Neuron (in vitro differentiated cells): ENCODE data around the gene SLC2A1.

Experiments
- H2AFZ ChIP-seq: one replicate; pipeline ENCODE4 v1.6.1; 2013; ENCODE audit warnings: low read depth, mild to moderate bottlenecking, inconsistent platforms, low read length, moderate library complexity
- H3K27me3 ChIP-seq: one replicate; pipeline ENCODE4 v1.6.1; 2013; ENCODE audit warnings: low read length; ENCODE audit not compliant: insufficient read depth
- H3K36me3 ChIP-seq: one replicate; pipeline ENCODE4 v1.6.1; 2013; ENCODE audit warnings: low read length; ENCODE audit not compliant: insufficient read depth
- H3K4me1 ChIP-seq: one replicate; pipeline ENCODE4 v1.6.1; 2013; ENCODE audit warnings: low read length; ENCODE audit not compliant: insufficient read depth
- H3K4me3 ChIP-seq: 2 replicates; pipeline ENCODE4 v1.5.1; 2013; ENCODE audit warnings: mild to moderate bottlenecking, low read length, moderate library complexity
- H3K9me3 ChIP-seq: one replicate; pipeline ENCODE4 v1.6.1; 2013; ENCODE audit warnings: low read length

SLC2A1 gene

DNA sequence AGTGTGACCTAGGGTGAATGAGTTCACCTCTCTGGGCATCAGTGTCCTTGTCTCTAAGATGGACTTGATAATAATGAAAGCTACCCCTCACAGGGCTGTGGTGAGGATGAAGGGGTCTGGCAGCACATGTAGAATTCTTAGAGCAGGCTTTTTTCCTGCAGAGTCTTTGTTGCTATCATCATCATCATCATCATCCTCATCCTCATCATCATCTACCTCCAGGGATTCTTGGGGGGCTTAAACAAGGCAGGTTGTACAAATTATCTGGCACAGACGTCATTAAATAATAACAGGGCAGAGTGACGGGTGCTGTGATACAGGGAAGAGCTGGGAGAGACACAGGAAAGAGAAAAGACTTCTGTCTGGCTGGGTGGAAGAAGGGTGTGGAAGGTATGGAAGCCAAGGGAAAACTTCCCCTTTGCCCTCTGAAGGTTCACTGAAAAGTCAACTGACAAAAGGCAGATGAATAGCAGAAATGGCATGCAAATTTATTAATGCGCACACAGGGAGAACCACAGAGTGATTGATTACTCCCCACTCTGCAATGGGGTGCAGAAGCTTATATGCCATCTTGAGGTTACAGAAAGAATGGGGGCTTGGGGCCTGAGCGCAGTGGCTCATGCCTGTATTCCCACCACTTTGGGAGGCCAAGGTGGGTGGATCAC, 17.0 kb upstream of the SLC2A1 start:
- H3K36me3 ChIP-seq = no peaks in the 10 kb centered on the region
- no peaks in the 10 kb centered on the region for H3K9me3 ChIP-seq
- H3K4me3 ChIP-seq = no peak overlapping the region
- peaks cover 30% of the 10 kb centered on the region for H3K4me1 ChIP-seq
- no peak overlapping the region for H2AFZ ChIP-seq
- no peaks in the 10 kb centered on the region for H3K27me3 ChIP-seq

DNA sequence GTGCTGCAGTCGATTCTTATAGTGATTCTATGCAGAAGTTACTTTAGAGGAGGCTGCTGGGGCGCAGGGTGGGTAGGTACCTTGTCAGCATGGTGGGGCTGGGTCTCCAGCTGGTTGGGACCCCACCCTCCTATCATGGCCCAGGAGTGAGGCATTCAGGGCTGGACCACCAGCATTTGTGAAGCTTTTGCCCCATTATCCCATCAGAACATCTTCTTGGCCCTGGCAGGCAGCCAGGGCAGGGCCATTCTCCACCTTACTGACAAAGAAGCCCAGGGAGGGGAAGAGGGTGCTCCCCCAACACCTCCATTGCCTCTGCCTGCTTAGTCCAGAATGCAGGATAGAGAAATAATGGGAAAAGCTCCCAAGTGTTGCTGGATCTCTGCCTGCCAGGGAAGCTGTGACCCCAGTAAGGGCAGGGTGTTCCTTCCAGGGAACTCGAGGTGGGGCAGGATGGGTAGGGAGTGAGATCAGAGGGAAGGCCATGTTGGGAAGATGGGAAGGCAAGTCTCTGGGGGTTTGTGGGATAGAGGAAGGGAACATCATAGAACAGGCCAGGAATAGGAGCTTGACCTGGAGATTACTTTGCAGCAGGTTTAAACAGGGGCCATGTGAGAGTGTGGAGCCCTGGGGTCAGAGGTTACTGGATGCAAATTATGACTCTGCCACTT, 16.2 kb upstream of the SLC2A1 start:
- Histone ChIP-seq H3K9me3 (no peaks in the 10 kb centered on the region), H3K4me3 (no peak overlapping the region), H3K27me3 (no peaks in the 10 kb centered on the region), H3K36me3 (no peaks in the 10 kb centered on the region), H3K4me1 (peaks cover 30% of the 10 kb centered on the region), H2AFZ (no peak overlapping the region)

DNA sequence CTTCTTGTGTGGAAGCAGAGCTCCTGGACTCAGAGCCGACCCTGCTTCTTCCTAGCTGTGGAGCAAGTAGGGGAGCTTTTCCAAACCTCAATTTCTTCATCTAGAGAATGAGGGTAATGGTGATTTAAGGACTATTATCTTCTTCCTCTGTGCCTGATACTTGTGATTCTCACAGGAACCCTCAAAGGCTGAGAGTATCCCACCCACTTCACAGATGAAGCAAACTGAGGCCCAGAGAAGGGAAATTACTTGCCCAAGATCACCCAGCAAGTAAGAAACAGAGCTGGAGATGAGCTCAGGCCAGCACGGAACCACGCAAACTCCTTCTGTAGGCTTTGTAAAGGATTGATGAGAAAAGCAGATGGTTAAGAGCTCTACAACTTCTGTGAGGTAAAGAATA, 15.1 kb upstream of the SLC2A1 start:
- no peaks in the 10 kb centered on the region for H3K27me3 ChIP-seq
- no peak overlapping the region for H3K4me3 ChIP-seq
- H3K4me1 ChIP-seq = peaks cover 26% of the 10 kb centered on the region
- no peak overlapping the region for H2AFZ ChIP-seq
- H3K9me3 ChIP-seq = no peaks in the 10 kb centered on the region
- no peaks in the 10 kb centered on the region for H3K36me3 ChIP-seq

DNA sequence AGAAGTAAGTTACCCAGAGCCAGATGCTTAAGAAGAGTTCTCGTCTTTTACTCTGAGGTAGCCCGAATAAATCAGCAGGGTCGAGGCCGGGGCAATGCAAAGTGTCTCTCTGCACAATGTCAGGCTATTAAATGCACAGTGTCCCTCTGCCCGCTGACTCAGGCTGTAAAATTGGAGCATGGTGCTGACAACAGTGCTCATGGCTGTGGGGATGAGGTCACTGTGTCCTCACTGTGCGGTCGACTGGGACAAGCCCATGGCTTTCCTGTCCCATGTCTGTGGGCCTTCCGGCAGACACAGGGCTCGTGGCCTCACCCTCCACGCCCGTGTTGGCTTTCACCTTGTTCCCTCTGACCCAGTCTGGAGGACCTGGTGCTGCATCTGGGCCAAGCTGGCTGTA, 14.6 kb upstream of the SLC2A1 start:
- peaks cover 21% of the 10 kb centered on the region for H3K4me1 ChIP-seq
- no peaks in the 10 kb centered on the region for H3K9me3 ChIP-seq
- H3K27me3 ChIP-seq = no peaks in the 10 kb centered on the region
- H3K4me3 ChIP-seq = no peak overlapping the region
- H2AFZ ChIP-seq = no peak overlapping the region
- no peaks in the 10 kb centered on the region for H3K36me3 ChIP-seq

DNA sequence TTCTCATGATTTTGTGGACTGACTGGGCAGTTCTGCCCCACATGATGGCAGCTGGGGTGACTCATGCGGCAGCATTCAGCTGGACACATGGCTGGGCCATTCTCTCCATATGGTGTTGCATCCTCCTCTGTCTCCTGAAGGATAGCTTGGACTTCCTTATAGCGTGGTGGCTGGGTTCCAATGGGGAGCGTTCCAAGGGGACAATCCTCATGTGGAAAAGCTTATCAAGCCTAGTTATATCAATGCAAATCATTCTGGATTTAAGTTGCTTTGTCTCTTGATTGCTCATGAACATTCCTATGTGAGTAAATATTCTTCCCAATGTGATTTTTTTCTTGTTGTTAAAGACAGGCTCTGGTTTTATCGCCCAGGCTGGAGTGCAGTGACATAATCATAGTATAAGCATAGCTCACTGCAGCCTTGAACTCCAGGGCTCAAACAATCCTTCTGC, 13.2 kb upstream of the SLC2A1 start:
- Histone ChIP-seq H3K36me3 (no peaks in the 10 kb centered on the region), H2AFZ (no peak overlapping the region), H3K4me3 (no peak overlapping the region), H3K4me1 (peaks cover 18% of the 10 kb centered on the region), H3K9me3 (no peaks in the 10 kb centered on the region), H3K27me3 (no peaks in the 10 kb centered on the region)

DNA sequence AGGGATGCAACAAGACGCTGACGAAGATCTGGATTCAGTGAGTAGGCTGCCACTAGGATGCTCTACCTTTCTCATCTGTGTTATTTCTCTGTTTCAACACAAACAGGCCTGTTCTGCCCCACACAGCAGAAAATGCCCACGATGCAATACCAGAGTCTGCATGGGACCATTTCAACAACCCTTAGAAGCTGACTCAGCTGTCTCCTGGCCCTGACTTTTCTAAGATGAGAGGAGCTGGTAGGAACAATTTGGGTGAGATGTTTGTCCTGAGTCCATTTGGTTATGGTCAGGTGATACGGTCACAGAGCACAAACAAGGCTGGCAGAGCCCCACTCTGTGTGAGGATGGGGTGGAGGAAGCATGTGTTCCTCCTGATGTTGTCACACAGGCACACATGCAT, 11.5 kb upstream of the SLC2A1 start:
- no peaks in the 10 kb centered on the region for H3K27me3 ChIP-seq
- H2AFZ ChIP-seq = no peak overlapping the region
- peaks cover 11% of the 10 kb centered on the region for H3K4me1 ChIP-seq
- H3K4me3 ChIP-seq = no peak overlapping the region
- no peaks in the 10 kb centered on the region for H3K9me3 ChIP-seq
- no peaks in the 10 kb centered on the region for H3K36me3 ChIP-seq

DNA sequence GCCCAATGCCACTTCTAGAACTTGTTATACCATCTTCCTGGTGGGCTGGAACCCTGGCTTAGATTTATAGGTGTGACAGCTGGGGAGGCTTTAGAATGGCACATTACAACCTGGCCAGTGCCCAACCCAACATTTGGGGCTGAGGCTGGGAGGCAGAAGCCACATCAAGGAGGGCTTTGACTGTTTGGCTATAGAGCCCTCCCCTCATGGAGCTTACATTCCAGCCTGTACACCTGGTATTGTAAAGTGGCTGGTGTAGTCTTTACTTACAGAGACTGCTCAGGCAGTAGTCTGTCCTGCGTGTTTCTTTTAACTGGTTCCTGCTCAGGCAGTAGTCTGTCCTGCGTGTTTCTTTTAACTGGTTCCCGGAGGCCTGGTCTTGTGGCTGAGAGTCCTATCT, 10.0 kb upstream of the SLC2A1 start:
- Histone ChIP-seq H2AFZ (no peak overlapping the region), H3K4me1 (peaks cover 11% of the 10 kb centered on the region), H3K9me3 (no peaks in the 10 kb centered on the region), H3K36me3 (no peaks in the 10 kb centered on the region), H3K27me3 (no peaks in the 10 kb centered on the region), H3K4me3 (no peak overlapping the region)

DNA sequence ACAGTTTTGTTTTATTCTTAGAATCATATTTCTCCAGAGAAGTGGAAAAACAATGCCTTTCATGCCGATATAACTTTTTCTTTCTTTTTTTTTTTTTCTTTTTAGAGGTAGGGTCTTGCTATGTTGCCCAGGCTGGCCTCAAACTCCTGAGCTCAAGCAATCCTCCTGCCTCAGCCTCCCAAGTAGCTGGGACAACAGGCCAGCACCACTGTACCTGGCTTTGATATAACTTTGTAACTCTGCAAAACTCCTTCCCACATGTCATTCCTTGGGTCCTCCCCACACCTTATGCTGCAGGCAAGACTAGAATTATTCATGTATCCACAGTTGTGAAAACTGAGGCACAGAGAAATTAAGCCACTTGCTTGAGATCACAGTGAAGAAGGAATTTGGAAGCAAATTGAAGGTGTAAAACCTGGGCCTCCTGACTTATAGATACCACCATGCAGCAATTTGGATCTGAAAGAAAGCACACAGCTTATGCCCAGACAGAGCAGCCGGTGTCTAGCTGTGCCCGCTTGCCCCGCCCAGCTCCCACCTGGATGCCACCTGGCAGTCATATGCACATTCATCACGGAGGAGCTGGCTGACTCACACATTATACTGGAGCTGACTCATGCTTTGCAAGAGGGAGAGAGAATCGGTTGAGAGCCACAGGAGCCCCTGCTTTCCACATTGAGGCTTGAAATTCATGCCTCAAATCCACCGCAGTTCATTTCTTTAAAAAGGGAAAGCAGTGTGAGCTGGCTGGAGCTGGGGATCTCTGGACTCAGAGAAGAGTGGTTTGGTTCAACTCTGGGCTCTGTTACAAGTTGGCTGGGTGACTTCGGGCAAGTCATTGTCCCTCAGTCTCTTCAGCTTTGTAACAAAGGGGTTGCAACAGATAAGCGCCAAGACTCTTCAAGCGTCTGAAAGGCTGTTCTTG, 8.3 kb upstream of the SLC2A1 start:
- Histone ChIP-seq H2AFZ (no peak overlapping the region), H3K27me3 (no peaks in the 10 kb centered on the region), H3K36me3 (no peaks in the 10 kb centered on the region), H3K4me1 (peaks cover 21% of the 10 kb centered on the region), H3K9me3 (no peaks in the 10 kb centered on the region), H3K4me3 (no peak overlapping the region)

DNA sequence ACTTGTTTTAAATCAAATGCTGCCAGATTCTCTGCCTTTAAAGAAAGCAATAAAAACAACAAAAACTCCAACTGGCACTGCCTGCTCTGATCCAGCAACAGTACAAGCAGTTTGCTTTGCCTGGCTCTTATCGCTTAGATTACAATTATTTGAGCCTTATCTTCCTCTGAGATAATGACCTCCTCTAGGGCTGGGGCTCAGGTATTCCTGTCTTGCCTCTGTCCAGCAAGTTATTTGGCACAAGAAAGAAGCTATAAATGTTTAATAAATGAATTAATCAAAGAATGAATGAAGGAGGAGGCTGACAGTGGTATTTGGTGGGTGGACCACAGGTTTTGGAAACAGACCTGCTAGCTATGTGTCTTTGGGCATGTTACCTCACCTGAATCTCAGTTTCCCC, 6.7 kb upstream of the SLC2A1 start:
- Histone ChIP-seq H3K36me3 (no peaks in the 10 kb centered on the region), H3K9me3 (no peaks in the 10 kb centered on the region), H3K4me3 (no peak overlapping the region), H2AFZ (no peak overlapping the region), H3K4me1 (peaks cover 36% of the 10 kb centered on the region), H3K27me3 (no peaks in the 10 kb centered on the region)

DNA sequence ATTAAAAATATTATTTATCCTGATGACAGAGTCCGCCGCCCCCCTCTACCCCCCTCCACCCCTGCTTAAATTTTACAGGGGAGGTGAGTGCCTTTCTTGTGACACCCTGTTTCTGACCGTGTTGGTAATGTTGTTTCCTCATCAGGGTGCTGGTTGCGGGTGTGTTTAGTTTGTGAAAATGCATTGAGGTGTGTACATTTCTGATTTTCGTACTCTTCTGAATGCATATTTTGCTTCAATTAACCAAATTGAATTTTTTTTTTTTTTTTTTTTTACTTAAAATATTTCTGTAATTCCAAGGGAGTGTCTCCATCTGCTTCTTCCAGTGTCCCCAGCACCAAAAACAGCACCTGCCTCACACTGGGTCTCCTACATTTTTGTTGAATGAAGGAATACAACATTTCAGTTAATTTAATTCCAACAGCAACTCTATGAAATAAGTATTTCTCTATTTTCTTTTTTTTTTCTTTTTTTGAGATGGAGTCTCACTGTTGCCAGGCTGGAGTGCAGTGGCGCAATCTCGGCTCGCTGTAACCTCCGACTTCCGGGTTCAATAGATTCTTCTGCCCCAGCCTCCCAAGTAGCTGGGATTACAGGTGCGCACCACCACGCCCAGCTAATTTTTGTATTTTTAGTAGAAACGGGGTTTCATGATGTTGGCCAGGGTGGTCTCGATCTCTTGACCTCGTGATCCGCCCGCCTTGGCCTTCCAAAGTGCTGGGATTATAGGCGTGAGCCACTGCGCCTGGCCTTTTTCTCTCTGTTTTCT, 5.6 kb upstream of the SLC2A1 start:
- H3K4me1 ChIP-seq = peaks cover 40% of the 10 kb centered on the region
- no peak overlapping the region for H2AFZ ChIP-seq
- H3K4me3 ChIP-seq = no peak overlapping the region
- H3K36me3 ChIP-seq = no peaks in the 10 kb centered on the region
- H3K9me3 ChIP-seq = no peaks in the 10 kb centered on the region
- H3K27me3 ChIP-seq = no peaks in the 10 kb centered on the region

DNA sequence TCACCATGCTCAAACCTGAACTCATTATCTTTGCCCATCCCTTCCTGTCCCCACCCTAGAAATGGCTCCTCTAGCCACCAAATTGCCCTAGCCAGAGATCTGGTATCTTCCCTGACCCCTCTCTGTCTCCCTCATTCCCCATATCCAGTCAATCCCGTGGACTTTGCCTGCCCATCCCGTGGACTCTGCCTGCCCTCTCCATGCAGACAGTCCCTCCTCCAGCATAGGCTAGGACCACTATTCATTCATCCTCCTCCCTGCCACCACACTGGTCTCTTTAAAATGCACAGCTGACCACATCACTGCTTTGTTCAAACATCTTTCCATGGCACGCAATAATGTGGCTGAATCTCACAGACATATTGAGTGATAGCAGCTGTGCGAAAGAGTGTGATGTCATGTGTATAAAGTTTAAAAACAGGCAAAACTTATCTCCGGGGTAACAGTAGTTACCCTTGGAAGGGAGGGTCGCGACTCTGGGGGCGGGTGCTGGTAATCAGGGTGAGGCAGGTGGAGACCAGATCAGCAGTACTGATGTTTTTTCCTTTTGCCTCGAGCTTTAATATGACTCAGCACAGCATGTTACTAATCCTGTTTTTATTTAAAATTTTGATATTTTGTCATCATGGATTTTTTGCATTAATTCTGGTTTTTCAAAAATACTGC, 4.8 kb upstream of the SLC2A1 start:
- Histone ChIP-seq H3K9me3 (no peaks in the 10 kb centered on the region), H3K4me3 (no peak overlapping the region), H2AFZ (no peak overlapping the region), H3K4me1 (peaks cover 43% of the 10 kb centered on the region), H3K36me3 (no peaks in the 10 kb centered on the region), H3K27me3 (no peaks in the 10 kb centered on the region)

DNA sequence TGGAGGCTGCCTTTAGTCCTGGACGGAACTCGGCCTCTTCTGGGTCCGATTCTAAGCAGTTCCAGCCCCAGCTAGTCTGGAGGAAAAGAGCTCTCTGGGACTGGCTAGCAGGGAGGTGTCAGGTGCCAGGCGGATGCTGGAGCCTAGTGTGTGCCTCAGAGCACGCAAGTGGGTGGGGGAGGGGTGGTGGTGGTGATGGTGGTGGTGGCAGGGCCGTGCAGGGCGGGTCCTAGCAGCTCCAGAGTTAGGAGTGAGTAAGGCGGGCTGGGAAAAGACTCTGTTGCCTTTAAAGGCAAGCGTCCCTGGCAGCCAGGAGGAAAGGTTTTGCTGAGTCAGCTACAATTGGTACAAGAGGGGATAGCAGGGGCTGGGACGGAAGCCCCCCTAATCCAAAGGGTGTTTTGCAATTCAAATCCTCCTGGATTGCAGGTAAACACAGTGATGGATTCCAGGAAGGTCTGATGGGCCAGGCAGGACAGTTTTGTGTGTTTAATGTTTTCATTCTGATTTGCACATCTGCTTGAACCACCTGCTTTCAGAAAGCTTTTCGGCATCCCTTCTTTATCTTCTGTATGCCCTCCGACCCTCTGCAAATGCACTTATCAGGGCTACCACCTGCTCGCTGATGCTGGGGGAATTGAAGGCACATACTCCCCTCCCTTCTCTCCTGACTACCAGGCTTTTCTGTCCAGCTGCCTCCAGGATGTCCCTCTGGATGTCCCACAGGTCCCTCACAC, 4.1 kb upstream of the SLC2A1 start:
- H2AFZ ChIP-seq = no peak overlapping the region
- no peak overlapping the region for H3K4me3 ChIP-seq
- no peaks in the 10 kb centered on the region for H3K36me3 ChIP-seq
- peaks cover 43% of the 10 kb centered on the region for H3K4me1 ChIP-seq
- no peaks in the 10 kb centered on the region for H3K9me3 ChIP-seq
- H3K27me3 ChIP-seq = no peaks in the 10 kb centered on the region
